ENCODE measurements around the gene TTC22. TPM values are rescaled to one million over a fixed set of nuclear protein-coding genes. Genes with fewer than 3 reads are reported as not detected.

Gene TTC22
- total RNA-seq, 2 experiments from 2014 or later: 4.4 to 4.5 TPM

- Mint-ChIP-seq H3K4me3 (no peak overlapping the region), H3K27ac (no peak overlapping the region), H3K9me3 (no peaks in the 10 kb centered on the region), H3K4me1 (ENCODE audit: low read depth) (no peaks in the 10 kb centered on the region), H3K36me3 (ENCODE audit: low read depth) (peaks cover 8% of the 10 kb centered on the region), H3K27me3 (no peaks in the 10 kb centered on the region)
- H3K27ac ChIP-seq (ENCODE audit: low read depth in 1 of 2, low read length in 2 of 2): no peak overlapping the region
- no peaks in the 10 kb centered on the region for H3K27me3 ChIP-seq (ENCODE audit: control insufficient read depth in 1 of 2, insufficient read depth in 2 of 2, low read length in 2 of 2)
- TF ChIP-seq CTCF (IDR thresholded peaks at IDR 0.05): no peak
- ATAC-seq (ENCODE audit: poor library complexity) (no peak), DNase-seq (no peak)
- no peaks in the 10 kb centered on the region for H3K4me1 ChIP-seq (ENCODE audit: insufficient read depth, low read length)
- no peaks in the 10 kb centered on the region for H3K9me3 ChIP-seq (ENCODE audit: control insufficient read depth in 1 of 2, insufficient read depth in 1 of 2, low read length in 2 of 2)
- H3K4me3 ChIP-seq (ENCODE audit: low read length): no peak overlapping the region
- POLR2A ChIA-PET: no interaction called here
- intact Hi-C loops (cut with DNase I, micrococcal nuclease): no loop called here
- CTCF ChIA-PET: no interaction called here
- H3K36me3 ChIP-seq (ENCODE audit: insufficient read depth, low read length): peaks cover 3% of the 10 kb centered on the region
Observed at GRCh38 chr1:54849219-54850068, 48.3 kb upstream of the TTC22 start.

- no peaks in the 10 kb centered on the region for H3K9me3 ChIP-seq (ENCODE audit: control insufficient read depth in 1 of 2, insufficient read depth in 1 of 2, low read length in 2 of 2)
- intact Hi-C loops (cut with DNase I, micrococcal nuclease): no loop called here
- TF ChIP-seq CTCF (IDR thresholded peaks at IDR 0.05): no peak
- ChIA-PET POLR2A (no interaction called here), CTCF (no interaction called here)
- Mint-ChIP-seq H3K4me3 (no peak overlapping the region), H3K4me1 (ENCODE audit: low read depth) (no peaks in the 10 kb centered on the region), H3K36me3 (ENCODE audit: low read depth) (peaks cover 8% of the 10 kb centered on the region), H3K27me3 (no peaks in the 10 kb centered on the region), H3K27ac (no peak overlapping the region), H3K9me3 (no peaks in the 10 kb centered on the region)
- no peak for DNase-seq
- no peaks in the 10 kb centered on the region for H3K36me3 ChIP-seq (ENCODE audit: insufficient read depth, low read length)
- no peak overlapping the region for H3K4me3 ChIP-seq (ENCODE audit: low read length)
- no peaks in the 10 kb centered on the region for H3K27me3 ChIP-seq (ENCODE audit: control insufficient read depth in 1 of 2, insufficient read depth in 2 of 2, low read length in 2 of 2)
- no peaks in the 10 kb centered on the region for H3K4me1 ChIP-seq (ENCODE audit: insufficient read depth, low read length)
- no peak overlapping the region for H3K27ac ChIP-seq (ENCODE audit: low read depth in 1 of 2, low read length in 2 of 2)
- ATAC-seq (ENCODE audit: poor library complexity): no peak
Observed at GRCh38 chr1:54848134-54848948, 47.2 kb upstream of the TTC22 start.

- TF ChIP-seq CTCF (IDR thresholded peaks at IDR 0.05): no peak
- H3K27me3 Mint-ChIP-seq: no peaks in the 10 kb centered on the region
- H3K36me3 ChIP-seq (ENCODE audit: insufficient read depth, low read length): no peaks in the 10 kb centered on the region
- ChIA-PET CTCF (no interaction called here), POLR2A (no interaction called here)
- no peak overlapping the region for H3K27ac ChIP-seq (ENCODE audit: low read depth in 1 of 2, low read length in 2 of 2)
- H3K27me3 ChIP-seq (ENCODE audit: control insufficient read depth in 1 of 2, insufficient read depth in 2 of 2, low read length in 2 of 2): no peaks in the 10 kb centered on the region
- H3K4me1 ChIP-seq (ENCODE audit: insufficient read depth, low read length): no peaks in the 10 kb centered on the region
- no peaks in the 10 kb centered on the region for H3K9me3 ChIP-seq (ENCODE audit: control insufficient read depth in 1 of 2, insufficient read depth in 1 of 2, low read length in 2 of 2)
- no peak for ATAC-seq (ENCODE audit: poor library complexity)
- H3K4me1 Mint-ChIP-seq (ENCODE audit: low read depth): no peaks in the 10 kb centered on the region
- intact Hi-C loops (cut with DNase I, micrococcal nuclease): no loop called here
- no peak for DNase-seq
- no peak overlapping the region for H3K4me3 ChIP-seq (ENCODE audit: low read length)
- no peak overlapping the region for H3K4me3 Mint-ChIP-seq
- peaks cover 6% of the 10 kb centered on the region for H3K36me3 Mint-ChIP-seq (ENCODE audit: low read depth)
- H3K9me3 Mint-ChIP-seq: no peaks in the 10 kb centered on the region
- no peak overlapping the region for H3K27ac Mint-ChIP-seq
Observed at GRCh38 chr1:54846716-54847284, 45.7 kb upstream of the TTC22 start.

Measured in CD4-positive, alpha-beta T cell (primary cell).